ENCODE measurements around the gene ATP2C2. TPM values are rescaled to one million over a fixed set of nuclear protein-coding genes. Genes with fewer than 3 reads are reported as not detected.

Gene ATP2C2
- total RNA-seq, 1 experiment from 2014 or later, result 4.0 TPM

- TF ChIP-seq CTCF (conservative IDR thresholded peaks at IDR 0.05), result no peak
Measured at GRCh38 chr16:84356176-84356575, 12.2 kb upstream of the ATP2C2 start.

More at GRCh38 chr16:84356176-84356575, 12.2 kb upstream of the ATP2C2 start:
- Histone ChIP-seq H3K23ac (ENCODE audit: insufficient read length, low read depth, low read length) (no peak overlapping the region), H2AK5ac (ENCODE audit: insufficient read length, low read length) (no peak overlapping the region), H3K79me2 (ENCODE audit: insufficient read depth, low read length) (no peaks in the 10 kb centered on the region), H3K4ac (ENCODE audit: low read depth, low read length) (no peak overlapping the region), H3T11ph (ENCODE audit: low read length) (no peak overlapping the region), H2BK12ac (ENCODE audit: insufficient read length, low read depth, low read length) (no peak overlapping the region), H2BK5ac (ENCODE audit: insufficient read length, low read length) (no peak overlapping the region), H3K18ac (ENCODE audit: insufficient read length, low read depth, low read length) (no peak overlapping the region), H3K4me2 (ENCODE audit: insufficient read depth, insufficient read length, low read length) (no peak overlapping the region), H3K9ac (ENCODE audit: extremely low read depth, insufficient read length, low read length) (no peak overlapping the region), H2BK15ac (ENCODE audit: low read depth, low read length) (no peak overlapping the region), H2BK20ac (ENCODE audit: low read depth, low read length, poor library complexity, severe bottlenecking) (no peak overlapping the region), H4K20me1 (ENCODE audit: control insufficient read depth, insufficient read depth, insufficient read length) (no peaks in the 10 kb centered on the region), H3K14ac (ENCODE audit: insufficient read depth, low read length) (no peak overlapping the region; the same call in 1 of the 2 replicates), H3K56ac (ENCODE audit: insufficient read length, low read depth, low read length) (no peak overlapping the region), H3K4me1 (ENCODE audit: insufficient read depth, low read length) (no peaks in the 10 kb centered on the region), H2AFZ (ENCODE audit: low read length) (no peak overlapping the region), H4K8ac (replicated peaks; ENCODE audit: insufficient read length, low read depth, low read length) (no peak overlapping the region), H3K27me3 (ENCODE audit: insufficient read depth, low read length) (no peaks in the 10 kb centered on the region), H2BK120ac (ENCODE audit: low read depth, low read length, poor library complexity, severe bottlenecking) (no peak overlapping the region), H4K5ac (ENCODE audit: insufficient read length, low read depth, low read length) (no peak overlapping the region), H3K27ac (ENCODE audit: insufficient read length, low read depth, low read length) (no peak overlapping the region), H3K79me1 (ENCODE audit: insufficient read depth, low read depth, low read length, poor library complexity, severe bottlenecking) (no peaks in the 10 kb centered on the region), H3K9me3 (ENCODE audit: control insufficient read depth, low read depth, low read length) (no peaks in the 10 kb centered on the region), H4K91ac (ENCODE audit: insufficient read length, low read depth, low read length) (no peak overlapping the region), H3K23me2 (ENCODE audit: insufficient read length, low read depth, low read length, poor library complexity, severe bottlenecking) (no peaks in the 10 kb centered on the region)
- Mint-ChIP-seq H3K27ac (no peak overlapping the region), H3K4me3 (no peak overlapping the region), H3K9me3 (no peaks in the 10 kb centered on the region; a peak in 1 of 5 replicates), H3K36me3 (ENCODE audit: insufficient read depth in 1 of 3, low read depth in 3 of 3) (no peaks in the 10 kb centered on the region; a peak in 1 of 7 replicates), H3K4me1 (peaks cover 17 to 28% of the 10 kb centered on the region in 2 experiments), H3K27me3 (ENCODE audit: low read depth) (peaks cover 3% of the 10 kb centered on the region)
- WGBS (ENCODE audit: extremely low coverage, insufficient read length, low lambda C conversion rate), result no CpG with 5 or more reads among the region's 10 CpGs
- no peak for DNase-seq

Measured in H9 (cell line).